Fibroblast of skin of back (primary cell): ENCODE data around the gene TMEM127.
"Not testable (repeated sequence)": the region's sequence is repeated elsewhere in the genome, so short reads cannot be mapped to it uniquely, and the experiment has no call there.

Source experiments
- DNase-seq: peaks from one replicate; pipeline ENCODE4 v3.0.0-alpha.2; 2013

The TMEM127 gene

GRCh38 chr2:96264086-96264485, 1.7 kb downstream of the TMEM127 start:
- no peak for DNase-seq

- DNase-seq: no peak
Observed at GRCh38 chr2:96262306-96262705, 3.5 kb downstream of the TMEM127 start.

DNA sequence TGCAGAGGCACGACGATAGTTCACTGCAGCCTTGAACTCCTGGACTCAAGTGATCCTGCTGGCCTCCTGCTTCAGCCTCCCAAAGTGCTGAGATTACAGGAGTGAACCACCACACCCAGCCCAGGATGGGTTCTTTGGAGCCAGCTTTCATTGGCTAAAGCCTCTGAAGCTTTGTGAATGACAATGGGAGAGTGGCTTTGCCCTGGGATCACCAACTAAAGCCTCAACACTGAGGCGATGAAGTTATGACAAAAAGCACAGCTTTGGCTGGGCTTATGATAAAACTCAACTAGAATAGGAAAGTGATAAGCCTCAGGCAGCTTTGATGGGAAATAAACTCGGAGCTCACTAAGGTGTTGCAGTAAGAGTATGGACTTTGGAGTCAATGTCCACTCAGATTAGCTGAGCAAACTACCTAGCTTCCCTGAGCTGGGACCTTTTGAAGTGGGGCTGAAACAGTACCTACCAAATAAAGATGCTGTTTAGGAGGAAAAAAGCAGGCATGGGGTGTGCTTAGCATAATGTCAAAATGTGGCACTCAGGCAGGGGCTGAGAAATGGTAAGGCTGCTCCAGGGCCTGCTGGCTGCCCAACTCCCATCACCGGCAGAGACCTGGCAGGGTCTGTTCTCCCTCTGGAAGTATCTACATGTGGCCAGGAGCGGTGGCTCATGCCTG, 4.3 kb downstream of the TMEM127 start:
- no peak for DNase-seq

GRCh38 chr2:96260387-96261260, 5.2 kb downstream of the TMEM127 start:
- peak; percentile 86 for DNase-seq

DNA sequence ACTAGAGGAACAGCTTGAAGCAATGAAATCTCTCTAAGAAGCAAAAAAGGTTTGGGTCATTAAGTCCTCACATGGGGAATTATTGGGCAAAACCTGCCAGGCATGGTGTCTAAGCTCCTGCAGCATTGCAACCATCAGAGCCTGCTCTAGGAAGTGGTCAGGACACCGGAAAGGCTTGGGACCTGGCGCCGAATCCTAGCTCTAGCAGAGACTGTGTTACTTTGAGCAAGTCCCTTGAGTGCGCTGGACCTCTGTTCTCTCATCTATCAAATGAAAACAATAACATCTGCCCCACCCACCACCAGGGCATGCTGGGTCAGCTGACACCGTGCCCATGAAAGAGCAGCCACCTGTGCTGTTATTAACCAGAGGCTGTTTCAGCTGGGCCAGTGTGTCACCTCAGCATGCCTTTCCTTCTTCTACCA, 6.3 kb downstream of the TMEM127 start:
- no peak for DNase-seq

- DNase-seq: peak; percentile 21
Observed at GRCh38 chr2:96258166-96259022, 7.4 kb downstream of the TMEM127 start.

- not testable (repeated sequence) for DNase-seq
Observed at GRCh38 chr2:96257744-96258143, 8.1 kb downstream of the TMEM127 start.

- DNase-seq: no peak
Observed at GRCh38 chr2:96256611-96257113, 9.1 kb downstream of the TMEM127 start.

DNA sequence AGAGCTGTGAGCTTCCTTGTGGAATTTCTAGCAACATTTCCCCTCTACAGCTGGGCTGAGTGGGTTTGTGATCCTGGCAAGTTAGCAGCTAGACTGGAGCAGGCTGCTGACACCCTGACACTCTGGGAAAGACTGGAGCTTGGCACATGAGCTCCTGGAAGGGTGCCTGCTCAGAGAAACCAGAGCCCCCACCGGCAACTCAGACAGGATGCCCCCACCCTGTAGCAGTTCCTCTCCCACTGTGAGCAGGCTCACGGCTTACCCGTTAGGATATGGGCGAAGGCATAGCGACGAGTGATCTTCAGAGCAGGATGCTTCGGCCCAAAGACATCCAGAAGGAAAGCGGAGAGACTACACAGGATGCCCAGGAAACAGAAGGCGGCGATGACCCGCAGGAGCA, 11.2 kb downstream of the TMEM127 start:
- no peak for DNase-seq

GRCh38 chr2:96253006-96253405, 12.8 kb downstream of the TMEM127 start:
- no peak for DNase-seq

DNA sequence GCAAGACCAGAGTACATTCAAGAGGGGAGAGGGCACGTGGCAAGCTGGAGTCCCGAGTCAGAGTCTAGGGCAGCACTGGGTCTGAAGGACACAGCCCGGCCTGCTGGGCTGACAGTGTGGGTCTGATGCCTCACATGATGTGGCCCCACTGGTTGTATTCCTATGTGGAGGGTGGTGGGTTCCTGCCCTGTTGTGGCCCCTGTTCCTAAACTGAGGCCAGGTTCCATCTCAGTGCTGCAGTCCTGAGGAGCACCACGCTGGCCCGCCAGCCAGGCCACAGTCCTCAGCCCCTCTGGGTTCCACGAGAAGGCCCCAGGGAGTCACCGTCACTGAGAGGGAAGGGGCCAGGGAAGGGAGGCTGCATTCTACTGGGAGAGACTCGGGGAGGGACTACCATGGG, 13.3 kb downstream of the TMEM127 start:
- no peak for DNase-seq

DNA sequence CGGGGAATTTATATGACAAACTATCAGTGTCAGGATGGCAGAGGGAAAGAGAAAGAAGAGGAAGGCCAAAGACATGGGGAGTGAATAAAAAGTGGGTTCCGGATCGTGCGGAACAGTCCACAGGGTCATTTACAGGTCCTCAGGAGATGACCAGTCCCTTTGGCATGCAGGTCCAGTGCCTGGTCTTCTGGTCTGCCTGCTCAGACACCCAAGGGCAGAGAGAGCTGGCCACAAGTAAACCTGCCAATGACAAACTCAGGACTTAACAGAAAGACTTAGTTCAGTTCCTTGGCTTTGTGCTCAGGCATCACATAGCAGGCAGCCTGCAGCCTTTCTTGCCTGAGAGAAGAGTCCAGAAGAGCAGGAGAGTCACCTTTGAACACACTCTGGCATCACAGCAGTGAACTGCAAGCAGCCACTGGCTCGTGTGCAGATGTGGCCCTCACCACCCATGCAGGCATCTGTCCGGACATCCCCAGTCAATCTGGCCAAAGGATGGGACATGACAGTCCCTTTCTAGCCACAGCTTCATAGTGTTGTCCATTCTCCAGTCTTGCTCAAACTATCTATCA, 14.0 kb downstream of the TMEM127 start:
- peak; percentile 92 for DNase-seq

GRCh38 chr2:96250188-96250587, 15.6 kb downstream of the TMEM127 start:
- no peak for DNase-seq

GRCh38 chr2:96249654-96250053, 16.1 kb downstream of the TMEM127 start:
- DNase-seq: peak; percentile 84

DNA sequence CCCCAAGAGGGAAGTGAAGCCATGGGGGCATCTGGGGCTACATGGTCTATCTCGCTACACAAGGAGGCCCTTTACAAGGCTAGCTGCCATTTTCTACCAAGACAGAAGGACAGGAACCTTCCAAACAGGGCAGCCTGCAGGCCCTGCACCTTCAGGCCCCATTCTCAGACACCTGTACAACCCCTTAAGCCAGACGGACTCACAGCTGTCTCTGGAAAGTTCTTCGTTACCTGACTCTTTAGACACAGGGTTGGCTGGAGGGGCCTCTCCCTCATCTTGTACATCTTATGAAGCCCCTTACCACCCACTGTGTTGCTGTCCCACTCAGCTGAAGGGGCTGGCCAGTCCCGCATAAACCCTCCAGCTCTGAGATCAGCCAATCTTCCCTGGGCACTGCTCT, 17.2 kb downstream of the TMEM127 start:
- DNase-seq: no peak

GRCh38 chr2:96247896-96248295, 17.9 kb downstream of the TMEM127 start:
- no peak for DNase-seq

- no peak for DNase-seq
Observed at GRCh38 chr2:96247009-96247408, 18.8 kb downstream of the TMEM127 start.

DNA sequence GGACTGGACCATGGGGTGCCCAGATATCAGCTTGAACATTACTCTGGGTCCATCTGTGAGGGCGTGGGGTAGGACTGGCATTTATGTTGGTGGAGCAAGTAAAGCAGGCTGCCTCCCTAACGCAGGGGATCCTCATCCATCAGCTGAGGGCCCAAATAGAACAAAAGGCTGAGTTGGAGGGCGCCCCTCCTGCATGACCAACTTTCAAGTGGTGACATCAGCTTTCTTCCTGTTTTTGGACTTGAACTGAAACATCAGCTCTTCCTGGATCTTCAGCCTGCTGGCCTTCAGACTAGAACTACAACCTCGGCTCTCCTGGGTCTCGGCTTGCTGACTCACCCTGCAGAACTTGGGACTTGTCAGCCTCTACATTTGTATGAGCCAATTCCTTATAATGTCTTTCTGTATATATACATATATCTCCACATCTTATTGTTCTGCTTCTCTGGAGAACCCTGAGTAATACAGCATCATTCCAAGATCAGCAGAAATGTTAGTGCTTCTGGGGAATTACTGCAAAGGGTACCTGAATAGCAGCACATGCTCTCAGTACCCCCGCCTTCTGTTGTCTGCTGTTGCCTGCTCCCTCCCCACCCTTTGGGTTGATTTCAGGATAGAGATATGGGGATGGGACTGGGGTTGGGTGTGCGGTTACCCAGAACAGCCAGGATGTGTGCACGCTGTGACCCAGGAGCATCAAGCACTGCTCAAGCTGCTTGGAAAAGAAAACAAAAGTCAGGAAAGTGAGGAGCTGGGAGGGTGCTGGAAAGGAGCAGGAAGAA, 20.0 kb downstream of the TMEM127 start:
- peak; percentile 63 for DNase-seq

GRCh38 chr2:96243843-96244242, 22.0 kb downstream of the TMEM127 start:
- DNase-seq: no peak

DNA sequence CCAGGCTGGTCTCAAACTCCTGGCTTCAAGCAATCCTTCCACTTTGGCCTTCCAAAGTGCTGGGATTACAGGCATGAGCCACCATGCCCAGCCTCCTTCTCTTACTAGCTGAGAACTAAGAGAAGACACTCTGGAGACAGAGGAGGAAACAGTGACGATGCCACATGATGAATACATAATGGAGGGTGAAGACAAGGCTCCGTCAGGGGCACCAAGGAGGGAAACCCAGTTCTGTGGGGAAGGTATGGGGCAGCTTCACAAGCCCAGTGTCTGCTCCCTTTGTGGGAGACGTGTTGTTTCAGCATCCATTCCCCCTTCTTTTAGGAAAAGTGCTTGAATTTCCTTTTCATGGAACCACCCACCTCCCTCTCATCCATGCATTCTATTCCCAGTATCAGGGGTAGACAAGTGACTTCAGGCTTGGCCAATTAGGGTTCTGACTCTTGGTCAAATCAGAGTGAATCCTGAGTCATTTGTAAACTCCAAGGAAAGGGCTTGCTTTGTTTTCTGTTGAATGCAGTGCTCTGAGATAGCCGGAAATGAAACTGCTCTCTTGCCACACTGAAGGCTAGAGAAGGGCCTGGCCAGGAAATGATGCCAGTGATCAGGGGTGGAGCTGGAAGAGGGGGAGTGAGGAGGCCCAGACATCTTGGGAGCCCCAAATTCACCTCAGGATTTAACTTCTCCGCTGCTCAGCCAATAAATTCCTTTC, 23.7 kb downstream of the TMEM127 start:
- peak; percentile 34 for DNase-seq

DNA sequence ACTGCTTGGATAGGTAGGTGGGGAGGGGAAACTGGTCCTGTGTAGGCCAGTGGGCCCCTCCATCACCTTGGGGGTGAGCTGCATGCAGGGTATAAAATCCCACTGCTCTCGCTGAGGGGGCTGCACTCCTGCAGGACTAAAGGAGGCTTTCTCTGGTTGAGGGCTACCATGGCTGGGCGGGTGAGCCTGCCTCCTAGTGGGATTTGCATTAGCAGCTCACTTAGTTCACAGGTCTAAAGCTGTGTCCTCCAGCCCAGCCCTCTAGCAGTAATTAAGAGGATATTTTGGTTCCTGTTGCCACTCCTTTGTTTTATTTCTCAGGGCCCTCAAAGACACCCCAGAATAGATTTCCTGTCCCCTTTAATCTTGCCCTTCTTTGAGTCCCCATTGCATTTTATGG, 24.6 kb downstream of the TMEM127 start:
- DNase-seq: no peak
